A549 treated with GW870086 at 1 μM for 4 hours (cell line): ENCODE results near the gene PRSS57. TPM values are rescaled to one million over a fixed set of nuclear protein-coding genes. Genes with fewer than 3 reads are reported as not detected.

Source experiments
- total RNA-seq: library from RNA; stranded (reverse); fragments of 200-300 nt; extraction: Qiagen RNA extraction; gene quantifications from 5 replicates; pipeline ENCODE4 v1.2.3, GENCODE V29; 2022; ENCODE audit warnings: low read depth

Gene PRSS57
- total RNA-seq: not detected in 5 replicates

DNA sequence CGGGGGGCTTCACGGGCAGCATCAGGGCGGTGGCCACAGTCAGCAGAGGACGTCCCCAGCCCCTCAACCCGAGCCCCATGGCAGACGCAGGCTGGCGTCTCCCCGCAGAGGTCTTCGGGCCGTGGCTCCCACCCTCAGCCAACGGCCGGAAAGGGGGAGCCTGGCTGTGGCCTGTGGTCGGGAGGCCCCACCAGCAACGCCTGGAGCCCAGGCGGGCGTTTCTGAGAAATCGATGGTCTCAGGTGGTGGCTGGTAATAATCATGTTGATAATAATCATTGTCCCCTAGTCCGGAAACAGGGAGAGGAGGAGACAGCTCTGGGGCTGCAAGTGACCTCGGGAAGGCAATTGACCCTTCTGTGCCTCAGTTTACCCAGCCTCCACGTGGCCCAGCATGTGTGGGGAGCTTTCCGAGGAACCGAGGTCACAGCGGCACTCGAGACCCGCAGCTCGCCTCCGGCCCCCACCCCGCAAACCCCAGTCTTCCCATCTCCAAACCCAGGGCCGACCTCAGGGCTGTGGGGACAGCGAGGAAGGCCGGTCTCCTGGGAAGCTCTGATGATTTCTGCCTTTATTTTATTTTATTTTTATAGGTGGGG is at the start of gene PRSS57:
TSS of gene PRSS57 (minus strand) at position 101 of the 598 bp plus-strand sequence. CDS start at position 79, 22 bp downstream.

GRCh38 chr19:708154-709143 is 13.2 kb upstream of the PRSS57 start, which contains the start of gene PALM:
TSS of gene PALM (plus strand) at chr19:708935. CDS start at chr19:709147, 212 bp downstream.

GRCh38 chr19:676339-677105 is 18.7 kb downstream of the PRSS57 start, which contains the start of gene FSTL3:
TSS of gene FSTL3 (plus strand) at chr19:676392. CDS start at chr19:676424, 32 bp downstream.

DNA sequence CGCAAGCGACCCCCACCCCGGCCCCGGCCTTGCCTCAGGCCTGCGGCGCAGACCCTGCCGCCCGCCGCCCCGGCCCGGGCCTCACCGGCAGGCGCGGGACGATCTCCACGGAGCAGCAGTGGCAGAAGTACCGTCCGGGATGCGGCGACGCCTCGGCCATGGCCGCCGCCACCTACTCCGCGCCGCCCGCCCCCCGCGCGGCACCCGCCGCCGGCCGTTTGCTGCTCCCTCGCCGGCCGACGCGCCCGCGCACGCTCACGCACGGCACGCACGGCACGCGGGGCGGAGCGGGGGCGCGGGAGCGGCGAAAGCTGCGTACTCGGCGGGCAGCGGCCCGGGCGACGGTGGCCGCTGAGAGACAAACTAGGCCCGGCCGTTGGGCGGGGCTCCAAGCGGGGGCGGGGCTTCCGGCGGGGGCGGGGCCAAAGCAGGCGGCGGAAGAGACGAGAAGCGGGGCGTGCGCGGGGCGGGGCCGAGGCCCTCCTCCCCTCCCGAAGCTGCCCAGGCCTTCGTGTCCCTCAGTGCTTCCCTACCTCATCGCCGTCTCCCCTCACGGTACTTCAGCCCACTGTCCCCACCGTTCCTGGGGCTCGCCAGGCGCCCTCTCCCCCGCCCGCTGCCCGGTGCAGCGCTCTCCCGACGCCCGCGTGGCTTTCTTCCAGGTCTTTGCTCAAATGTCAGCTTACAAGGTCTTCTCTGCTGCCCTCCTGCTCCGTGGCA is 32.1 kb downstream of the PRSS57 start, which contains the start of gene RNF126:
TSS of gene RNF126 (minus strand) at position 253 of the 720 bp plus-strand sequence. CDS start at position 160, 93 bp downstream.

GRCh38 chr19:639253-640160 is 55.7 kb downstream of the PRSS57 start, which contains the start of gene FGF22:
TSS of gene FGF22 (plus strand) at chr19:639879. CDS start at chr19:639926, 47 bp downstream.

Other genes with a start within 250 kb of the PRSS57 start
- 0.80 to 1.3 TPM (median 1.00 TPM) in 5 replicates for gene SHC2, start 234.4 kb downstream of the PRSS57 start, total RNA-seq
- 0.14 to 0.40 TPM (median 0.33 TPM) in 5 replicates for gene MADCAM1, start 199.0 kb downstream of the PRSS57 start, total RNA-seq
- gene TPGS1, start 188.0 kb downstream of the PRSS57 start, total RNA-seq: 12.4 to 16.5 TPM (median 14.8 TPM) in 5 replicates
- 63.4 to 96.7 TPM (median 95.7 TPM) in 5 replicates for gene CDC34, start 163.7 kb downstream of the PRSS57 start, total RNA-seq
- gene GZMM, start 151.4 kb downstream of the PRSS57 start, total RNA-seq: 0.27 to 0.57 TPM (median 0.38 TPM) in 3 of 5 replicates, not detected in the others
- 661 to 737 TPM (median 728 TPM) in 5 replicates for gene BSG, start 122.9 kb downstream of the PRSS57 start, total RNA-seq
- gene HCN2, start 105.6 kb downstream of the PRSS57 start, total RNA-seq: 28.8 to 39.6 TPM (median 38.9 TPM) in 5 replicates
- gene POLRMT, start 61.9 kb downstream of the PRSS57 start, total RNA-seq: 74.9 to 100 TPM (median 98.7 TPM) in 5 replicates
- 0.32 to 0.79 TPM (median 0.67 TPM) in 5 replicates for gene FGF22, start 55.6 kb downstream of the PRSS57 start, total RNA-seq
- gene RNF126, start 32.2 kb downstream of the PRSS57 start, total RNA-seq: 57.4 to 74.9 TPM (median 73.8 TPM) in 5 replicates
- gene FSTL3, start 19.1 kb downstream of the PRSS57 start, total RNA-seq: 198 to 248 TPM (median 224 TPM) in 5 replicates
- gene PALM, start 13.5 kb upstream of the PRSS57 start, total RNA-seq: 9.8 to 18.2 TPM (median 15.0 TPM) in 5 replicates
- gene MISP, start 55.7 kb upstream of the PRSS57 start, total RNA-seq: 67.0 to 86.8 TPM (median 81.7 TPM) in 5 replicates
- gene PTBP1, start 102.0 kb upstream of the PRSS57 start, total RNA-seq: 206 to 217 TPM (median 211 TPM) in 5 replicates
- 2.3 to 5.5 TPM (median 4.8 TPM) in 5 replicates for gene PLPPR3, start 126.5 kb upstream of the PRSS57 start, total RNA-seq
- gene AZU1, start 132.4 kb upstream of the PRSS57 start, total RNA-seq: 0.15 to 0.41 TPM (median 0.35 TPM) in 4 of 5 replicates, not detected in the other
- gene PRTN3, start 145.5 kb upstream of the PRSS57 start, total RNA-seq: 0.47 to 0.77 TPM (median 0.60 TPM) in 5 replicates
- gene ELANE, start 156.9 kb upstream of the PRSS57 start, total RNA-seq: 0.16 to 0.30 TPM (median 0.29 TPM) in 3 of 5 replicates, not detected in the others
- 11.2 to 22.1 TPM (median 21.4 TPM) in 5 replicates for gene CFD, start 164.2 kb upstream of the PRSS57 start, total RNA-seq
- gene MED16, start 197.7 kb upstream of the PRSS57 start, total RNA-seq: 14.8 to 22.3 TPM (median 21.5 TPM) in 5 replicates
- not detected in 5 replicates for gene RNU6-9, start 198.0 kb upstream of the PRSS57 start, total RNA-seq
- gene R3HDM4, start 217.8 kb upstream of the PRSS57 start, total RNA-seq: 28.8 to 49.8 TPM (median 38.1 TPM) in 5 replicates
- 0.18 to 0.67 TPM (median 0.39 TPM) in 5 replicates for gene KISS1R, start 221.9 kb upstream of the PRSS57 start, total RNA-seq
- 3.3 to 7.1 TPM (median 5.4 TPM) in 5 replicates for gene ARID3A, start 230.6 kb upstream of the PRSS57 start, total RNA-seq